NK-92 (cell line): Measurements from ENCODE around the gene NTNG2.

Source experiments
- DNase-seq: peaks from one replicate; lab custom pipeline; 2025; ENCODE audit not compliant: unreplicated experiment; lab: John Stamatoyannopoulos, UW

NTNG2 gene

GRCh38 chr9:132200706-132201105, 38.8 kb downstream of the NTNG2 start:
- DNase-seq: no peak

GRCh38 chr9:132201139-132201538, 39.3 kb downstream of the NTNG2 start:
- no peak for DNase-seq

GRCh38 chr9:132201780-132202703, 40.2 kb downstream of the NTNG2 start:
- DNase-seq: no peak

- DNase-seq: no peak
Observed at GRCh38 chr9:132204883-132205282, 43.0 kb downstream of the NTNG2 start.

- no peak for DNase-seq
Observed at GRCh38 chr9:132207215-132207614, 45.4 kb downstream of the NTNG2 start.

GRCh38 chr9:132207839-132208615, 46.2 kb downstream of the NTNG2 start:
- DNase-seq: no peak

GRCh38 chr9:132209228-132209627, 47.4 kb downstream of the NTNG2 start:
- DNase-seq: no peak

- no peak for DNase-seq
Observed at GRCh38 chr9:132210472-132211145, 48.8 kb downstream of the NTNG2 start.

GRCh38 chr9:132211570-132211969, 49.7 kb downstream of the NTNG2 start:
- no peak for DNase-seq

- DNase-seq: no peak
Observed at GRCh38 chr9:132214027-132214622, 52.3 kb downstream of the NTNG2 start.

GRCh38 chr9:132216861-132217619, 55.2 kb downstream of the NTNG2 start:
- DNase-seq: no peak

- no peak for DNase-seq
Observed at GRCh38 chr9:132218208-132218607, 56.4 kb downstream of the NTNG2 start.

GRCh38 chr9:132221941-132222340, 60.1 kb downstream of the NTNG2 start:
- no peak for DNase-seq

GRCh38 chr9:132224645-132225044, 62.8 kb downstream of the NTNG2 start:
- DNase-seq: no peak

GRCh38 chr9:132226571-132227430, 64.9 kb downstream of the NTNG2 start:
- DNase-seq: no peak

- DNase-seq: no peak
Observed at GRCh38 chr9:132228062-132228461, 66.2 kb downstream of the NTNG2 start.

- DNase-seq: no peak
Observed at GRCh38 chr9:132230605-132231004, 68.7 kb downstream of the NTNG2 start.

- no peak for DNase-seq
Observed at GRCh38 chr9:132231019-132231701, 69.3 kb downstream of the NTNG2 start.

- no peak for DNase-seq
Observed at GRCh38 chr9:132232522-132232921, 70.7 kb downstream of the NTNG2 start.
